Measurements from ENCODE around the gene ZDHHC23. TPM values are rescaled to one million over a fixed set of nuclear protein-coding genes. Genes with fewer than 3 reads are reported as not detected.

Gene ZDHHC23
- polyA plus RNA-seq, 4 donors: 3.8 to 9.6 (median 6.0) TPM

DNA sequence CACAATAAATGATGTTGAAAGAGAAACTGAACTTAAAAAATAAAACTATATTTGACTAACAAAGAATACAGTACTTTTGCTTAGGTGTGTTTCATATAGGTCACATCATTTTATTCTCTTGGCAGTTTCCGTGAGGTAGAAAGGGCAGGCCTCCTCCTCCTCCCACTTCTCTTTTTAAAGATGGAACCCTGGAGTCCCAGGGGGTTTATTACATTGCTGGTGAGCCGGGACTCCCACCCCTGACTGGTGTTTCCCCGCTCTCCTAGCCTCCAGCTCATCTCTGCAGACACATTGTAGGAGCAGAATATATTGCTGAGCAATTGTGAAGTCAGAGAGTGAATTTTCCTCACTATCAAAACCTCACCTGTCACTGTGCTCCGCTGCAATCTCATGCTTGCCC is 30.0 kb downstream of the ZDHHC23 start:
- no peak overlapping the region for H3K4me3 ChIP-seq (ENCODE audit: low read depth in 1 of 3, low read length in 3 of 3)
- no peaks in the 10 kb centered on the region for H3K27me3 ChIP-seq (ENCODE audit: control insufficient read depth in 3 of 3, insufficient read depth in 3 of 3, low read length in 3 of 3)
- H3K9me3 ChIP-seq (ENCODE audit: control insufficient read depth in 2 of 2, insufficient read depth in 1 of 2, low read depth in 1 of 2, low read length in 1 of 2): peaks cover 1 to 5% of the 10 kb centered on the region in 2 donors
- no peak overlapping the region for H3K27ac ChIP-seq (ENCODE audit: low read depth in 1 of 3, low read length in 2 of 3)
- H3K4me1 ChIP-seq (ENCODE audit: control insufficient read depth in 3 of 3, insufficient read depth in 2 of 3, low read depth in 1 of 3, low read length in 2 of 3): no peaks in the 10 kb centered on the region
- FAIRE-seq: no peak
- H3K36me3 ChIP-seq (ENCODE audit: control insufficient read depth in 3 of 3, insufficient read depth in 2 of 3, low read depth in 1 of 3, low read length in 3 of 3): peaks cover 4 to 9% (median 7%) of the 10 kb centered on the region in 3 donors
- 91 to 96% (median 95%) methylated on average over 4 of the region's 4 CpGs for WGBS, 3 donors
- DNase-seq: no peak

GRCh38 chr3:113979916-113980315 is 32.1 kb downstream of the ZDHHC23 start:
- Histone ChIP-seq H3K9me3 (ENCODE audit: control insufficient read depth in 2 of 2, insufficient read depth in 1 of 2, low read depth in 1 of 2, low read length in 1 of 2) (no peaks in the 10 kb centered on the region), H3K27ac (ENCODE audit: low read depth in 1 of 3, low read length in 2 of 3) (no peak overlapping the region), H3K36me3 (ENCODE audit: control insufficient read depth in 3 of 3, insufficient read depth in 2 of 3, low read depth in 1 of 3, low read length in 3 of 3) (peaks cover 4 to 6% (median 4%) of the 10 kb centered on the region in 3 donors), H3K4me1 (ENCODE audit: control insufficient read depth in 3 of 3, insufficient read depth in 2 of 3, low read depth in 1 of 3, low read length in 2 of 3) (no peaks in the 10 kb centered on the region), H3K27me3 (ENCODE audit: control insufficient read depth in 3 of 3, insufficient read depth in 3 of 3, low read length in 3 of 3) (no peaks in the 10 kb centered on the region), H3K4me3 (ENCODE audit: low read depth in 1 of 3, low read length in 3 of 3) (no peak overlapping the region)
- DNase-seq (no peak), FAIRE-seq (no peak)
- 82 to 96% (median 89%) methylated on average over 1 of the region's 1 CpG for WGBS, 3 donors

- Histone ChIP-seq H3K9me3 (ENCODE audit: control insufficient read depth in 2 of 2, insufficient read depth in 1 of 2, low read depth in 1 of 2, low read length in 1 of 2) (no peaks in the 10 kb centered on the region), H3K27ac (ENCODE audit: low read depth in 1 of 3, low read length in 2 of 3) (no peak overlapping the region), H3K4me3 (ENCODE audit: low read depth in 1 of 3, low read length in 3 of 3) (no peak overlapping the region), H3K27me3 (ENCODE audit: control insufficient read depth in 3 of 3, insufficient read depth in 3 of 3, low read length in 3 of 3) (no peaks in the 10 kb centered on the region), H3K4me1 (ENCODE audit: control insufficient read depth in 3 of 3, insufficient read depth in 2 of 3, low read depth in 1 of 3, low read length in 2 of 3) (no peaks in the 10 kb centered on the region), H3K36me3 (ENCODE audit: control insufficient read depth in 3 of 3, insufficient read depth in 2 of 3, low read depth in 1 of 3, low read length in 3 of 3) (peaks cover 4 to 6% (median 4%) of the 10 kb centered on the region in 3 donors)
- FAIRE-seq (no peak), DNase-seq (no peak)
Measured at GRCh38 chr3:113981803-113982202, 34.0 kb downstream of the ZDHHC23 start.

DNA sequence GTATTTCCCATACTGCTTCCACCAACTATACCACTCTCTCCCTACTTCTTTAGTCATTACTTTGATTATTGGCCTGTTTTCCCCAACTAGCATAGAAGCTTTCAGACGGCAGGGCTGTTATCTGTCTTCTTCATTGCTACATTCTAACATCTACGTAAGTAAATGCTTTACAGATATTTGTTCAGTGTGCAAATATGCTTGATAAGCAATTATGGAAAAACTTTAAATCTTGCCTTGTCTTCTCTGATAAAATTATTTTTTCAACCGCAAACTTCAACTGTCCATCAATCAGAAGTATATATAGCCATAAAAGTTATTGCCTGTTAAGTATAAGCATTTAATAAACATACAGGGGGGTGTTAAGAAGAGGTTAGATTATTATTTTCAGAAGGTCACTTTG is 35.7 kb downstream of the ZDHHC23 start:
- Histone ChIP-seq H3K4me1 (ENCODE audit: control insufficient read depth in 3 of 3, insufficient read depth in 2 of 3, low read depth in 1 of 3, low read length in 2 of 3) (no peaks in the 10 kb centered on the region), H3K27me3 (ENCODE audit: control insufficient read depth in 3 of 3, insufficient read depth in 3 of 3, low read length in 3 of 3) (no peaks in the 10 kb centered on the region)

GRCh38 chr3:113985541-113985940 is 37.7 kb downstream of the ZDHHC23 start:
- Histone ChIP-seq H3K36me3 (ENCODE audit: control insufficient read depth in 3 of 3, insufficient read depth in 2 of 3, low read depth in 1 of 3, low read length in 3 of 3) (no peaks in the 10 kb centered on the region), H3K27ac (ENCODE audit: low read depth in 1 of 3, low read length in 2 of 3) (no peak overlapping the region), H3K4me3 (ENCODE audit: low read depth in 1 of 3, low read length in 3 of 3) (no peak overlapping the region), H3K4me1 (ENCODE audit: control insufficient read depth in 3 of 3, insufficient read depth in 2 of 3, low read depth in 1 of 3, low read length in 2 of 3) (no peaks in the 10 kb centered on the region), H3K9me3 (ENCODE audit: control insufficient read depth in 2 of 2, insufficient read depth in 1 of 2, low read depth in 1 of 2, low read length in 1 of 2) (peaks cover 0 to 2% of the 10 kb centered on the region in 2 donors), H3K27me3 (ENCODE audit: control insufficient read depth in 3 of 3, insufficient read depth in 3 of 3, low read length in 3 of 3) (no peaks in the 10 kb centered on the region)
- FAIRE-seq (no peak), DNase-seq (no peak)
- 57 to 81% (median 67%) methylated on average over 4 of the region's 4 CpGs for WGBS, 3 donors

More for the DNA sequence above, 35.7 kb downstream of the ZDHHC23 start:
- FAIRE-seq (no peak), DNase-seq (no peak)
- H3K27ac ChIP-seq (ENCODE audit: low read depth in 1 of 3, low read length in 2 of 3): no peak overlapping the region
- no peaks in the 10 kb centered on the region for H3K9me3 ChIP-seq (ENCODE audit: control insufficient read depth in 2 of 2, insufficient read depth in 1 of 2, low read depth in 1 of 2, low read length in 1 of 2)
- H3K4me3 ChIP-seq (ENCODE audit: low read depth in 1 of 3, low read length in 3 of 3): no peak overlapping the region
- 91 to 95% (median 92%) methylated on average over 3 of the region's 3 CpGs for WGBS, 3 donors
- H3K36me3 ChIP-seq (ENCODE audit: control insufficient read depth in 3 of 3, insufficient read depth in 2 of 3, low read depth in 1 of 3, low read length in 3 of 3): peaks cover 0 to 4% (median 4%) of the 10 kb centered on the region in 3 donors

DNA sequence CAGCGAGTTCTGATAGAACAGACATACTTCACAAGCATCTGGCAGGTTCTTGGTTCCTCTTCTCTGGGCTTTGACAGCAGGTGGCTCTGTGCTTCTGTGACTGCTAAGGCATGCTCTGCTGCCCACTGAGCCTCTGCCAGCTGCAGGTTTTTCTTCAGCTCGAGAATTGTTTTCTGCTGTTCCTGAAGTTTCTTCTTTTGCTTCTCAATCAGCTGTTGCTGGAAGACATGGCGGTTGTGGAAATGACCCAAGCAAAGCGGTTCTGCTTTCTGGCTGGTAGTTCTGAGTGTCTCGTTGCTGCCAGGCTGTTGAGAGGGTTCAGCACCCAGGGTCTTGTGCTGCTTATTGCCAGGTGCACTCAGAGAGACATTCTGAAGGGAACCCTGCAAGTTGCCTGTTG is 57.7 kb downstream of the ZDHHC23 start:
- Histone ChIP-seq H3K4me3 (ENCODE audit: low read depth in 1 of 3, low read length in 3 of 3) (no peak overlapping the region), H3K36me3 (ENCODE audit: control insufficient read depth in 3 of 3, insufficient read depth in 2 of 3, low read depth in 1 of 3, low read length in 3 of 3) (peaks cover 0 to 14% (median 9%) of the 10 kb centered on the region in 3 donors), H3K9me3 (ENCODE audit: control insufficient read depth in 2 of 2, insufficient read depth in 1 of 2, low read depth in 1 of 2, low read length in 1 of 2) (peaks cover 0 to 16% of the 10 kb centered on the region in 2 donors), H3K4me1 (ENCODE audit: control insufficient read depth in 3 of 3, insufficient read depth in 2 of 3, low read depth in 1 of 3, low read length in 2 of 3) (no peaks in the 10 kb centered on the region), H3K27me3 (ENCODE audit: control insufficient read depth in 3 of 3, insufficient read depth in 3 of 3, low read length in 3 of 3) (no peaks in the 10 kb centered on the region), H3K27ac (ENCODE audit: low read depth in 1 of 3, low read length in 2 of 3) (no peak overlapping the region)
- WGBS, 3 donors: 90 to 97% (median 92%) methylated on average over 5 of the region's 5 CpGs
- FAIRE-seq: no peak
- no peak for DNase-seq

DNA sequence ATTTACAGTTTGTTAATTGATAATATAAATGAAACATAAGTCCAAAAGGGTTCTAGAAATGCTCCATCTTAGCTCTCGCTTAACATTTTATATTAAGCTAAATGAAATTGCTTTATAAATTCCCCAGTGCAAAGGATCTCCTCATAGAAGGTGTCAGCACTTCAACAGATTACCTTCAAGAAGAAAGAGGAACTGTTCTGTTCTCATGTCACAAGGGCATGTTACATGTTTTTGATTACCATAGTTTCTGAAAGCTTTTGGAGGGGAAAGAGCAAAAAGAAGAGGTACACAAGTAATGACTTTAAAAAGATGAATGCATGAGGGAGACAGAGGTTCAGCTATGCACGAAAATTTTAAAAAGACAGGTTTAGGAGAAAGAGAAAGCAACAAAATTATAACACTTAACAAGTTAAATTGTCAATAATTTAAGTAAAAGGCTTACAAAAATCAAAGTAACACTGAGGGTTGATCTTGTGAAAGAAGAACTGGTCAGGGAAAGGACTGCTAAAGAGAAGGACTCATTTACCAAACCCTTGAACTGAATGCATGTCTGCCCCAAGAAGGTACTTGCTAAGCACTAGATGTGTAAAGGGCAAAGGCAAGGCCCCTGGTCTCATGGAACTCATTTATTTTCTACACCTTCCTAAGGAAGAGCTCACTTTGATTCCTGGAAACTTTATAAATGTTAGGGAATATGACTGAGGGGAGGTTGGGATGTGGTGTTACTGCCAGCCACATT is 63.4 kb downstream of the ZDHHC23 start:
- Histone ChIP-seq H3K27ac (ENCODE audit: low read depth in 1 of 3, low read length in 2 of 3) (no peak overlapping the region), H3K36me3 (ENCODE audit: control insufficient read depth in 3 of 3, insufficient read depth in 2 of 3, low read depth in 1 of 3, low read length in 3 of 3) (peaks cover 0 to under 1% (median under 1%) of the 10 kb centered on the region in 3 donors), H3K27me3 (ENCODE audit: control insufficient read depth in 3 of 3, insufficient read depth in 3 of 3, low read length in 3 of 3) (no peaks in the 10 kb centered on the region), H3K4me3 (ENCODE audit: low read depth in 1 of 3, low read length in 3 of 3) (no peak overlapping the region), H3K4me1 (ENCODE audit: control insufficient read depth in 3 of 3, insufficient read depth in 2 of 3, low read depth in 1 of 3, low read length in 2 of 3) (no peaks in the 10 kb centered on the region), H3K9me3 (ENCODE audit: control insufficient read depth in 2 of 2, insufficient read depth in 1 of 2, low read depth in 1 of 2, low read length in 1 of 2) (peaks cover 0 to 1% of the 10 kb centered on the region in 2 donors)
- FAIRE-seq (no peak), DNase-seq (no peak)
- 90 to 95% (median 91%) methylated on average over 2 of the region's 2 CpGs for WGBS, 3 donors
